Activated B cell treated with CpG ODN at 0.5 μM for 24 hours (primary cell): Measurements from ENCODE around the gene RAP1GAP2. TPM values are rescaled to one million over a fixed set of nuclear protein-coding genes. Genes with fewer than 3 reads are reported as not detected.

Experiments used
- ATAC-seq: fragments of 200-7000 bp; cut with Tn5 transposase; one replicate; pipeline ENCODE4 v1.10.0; 2021; ENCODE audit warnings: low read depth, mild to moderate bottlenecking, moderate library complexity
- CTCF ChIA-PET: fragments of 350-600 bp; sonication (Branson Sonifier 250); formaldehyde crosslinking; loops from one replicate; lab custom pipeline; 2021; ENCODE audit warnings: antibody characterized with exemption; lab: Charles Lee
- POLR2A ChIA-PET: fragments of 350-600 bp; sonication (Branson Sonifier 250); formaldehyde crosslinking; loops from one replicate; lab custom pipeline; 2021; ENCODE audit warnings: antibody characterized with exemption; lab: Charles Lee
- DNase-seq: peaks from one replicate; pipeline ENCODE4 v3.0.0; 2022
- H3K27ac Mint-ChIP-seq: one replicate; pipeline ENCODE4 v1.8.0; 2020; ENCODE audit warnings: mixed read lengths
- H3K27me3 Mint-ChIP-seq: one replicate; pipeline ENCODE4 v1.8.0; 2021; ENCODE audit warnings: mixed read lengths
- H3K36me3 Mint-ChIP-seq: one replicate; pipeline ENCODE4 v1.8.0; 2021; ENCODE audit warnings: low read depth, mixed read lengths
- H3K4me1 Mint-ChIP-seq: one replicate; pipeline ENCODE4 v1.8.0; 2021; ENCODE audit warnings: mixed read lengths
- H3K4me3 Mint-ChIP-seq: one replicate; pipeline ENCODE4 v1.8.0; 2020; ENCODE audit warnings: mild to moderate bottlenecking, mixed read lengths
- H3K9me3 Mint-ChIP-seq: one replicate; pipeline ENCODE4 v1.8.0; 2020; ENCODE audit warnings: mixed read lengths
- intact Hi-C: fragments of 100-400 bp; cut with micrococcal nuclease; formaldehyde crosslinking; loops from one replicate; pipeline ENCODE4 v1.15.1; 2024
- total RNA-seq: library from RNA; stranded (reverse); gene quantifications from 2 replicates; pipeline ENCODE4 v1.2.3, GENCODE V29; 2022
- TF ChIP-seq, protein P1 (sequence below): fragments of 200-600 bp; IDR thresholded peaks from one replicate; pipeline ENCODE4 v1.8.0; 2022; ENCODE audit warnings: antibody characterized with exemption, mild to moderate bottlenecking

The RAP1GAP2 gene
- total RNA-seq, 1 donor from 2014 or later, result 2.6 TPM

DNA sequence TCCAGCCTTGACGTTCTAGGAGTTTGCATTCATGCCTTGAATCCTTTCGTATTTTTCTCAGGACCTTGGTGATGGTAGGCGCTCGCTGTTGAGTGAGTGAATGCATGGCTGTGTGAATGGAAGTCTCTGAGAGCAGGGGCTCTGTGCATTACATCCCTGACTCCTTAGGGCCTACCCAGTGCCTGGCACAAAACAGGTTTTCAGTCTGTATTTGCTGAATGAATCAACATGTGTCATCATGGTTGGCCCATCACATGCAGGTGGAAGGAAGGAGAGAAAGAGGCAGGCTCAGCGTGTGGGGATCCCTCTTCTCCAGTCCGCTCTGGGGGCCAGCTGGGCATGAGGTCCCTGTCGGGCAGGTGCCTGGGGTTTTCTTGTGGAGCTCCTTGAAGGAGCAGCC, 8.7 kb downstream of the RAP1GAP2 start:
- Mint-ChIP-seq H3K4me3 (no peak overlapping the region), H3K9me3 (no peaks in the 10 kb centered on the region), H3K36me3 (peaks cover 34% of the 10 kb centered on the region), H3K27me3 (no peaks in the 10 kb centered on the region), H3K27ac (no peak overlapping the region), H3K4me1 (peaks cover 7% of the 10 kb centered on the region)
- DNase-seq (no peak), ATAC-seq (no peak)
- TF ChIP-seq, protein P1, sequence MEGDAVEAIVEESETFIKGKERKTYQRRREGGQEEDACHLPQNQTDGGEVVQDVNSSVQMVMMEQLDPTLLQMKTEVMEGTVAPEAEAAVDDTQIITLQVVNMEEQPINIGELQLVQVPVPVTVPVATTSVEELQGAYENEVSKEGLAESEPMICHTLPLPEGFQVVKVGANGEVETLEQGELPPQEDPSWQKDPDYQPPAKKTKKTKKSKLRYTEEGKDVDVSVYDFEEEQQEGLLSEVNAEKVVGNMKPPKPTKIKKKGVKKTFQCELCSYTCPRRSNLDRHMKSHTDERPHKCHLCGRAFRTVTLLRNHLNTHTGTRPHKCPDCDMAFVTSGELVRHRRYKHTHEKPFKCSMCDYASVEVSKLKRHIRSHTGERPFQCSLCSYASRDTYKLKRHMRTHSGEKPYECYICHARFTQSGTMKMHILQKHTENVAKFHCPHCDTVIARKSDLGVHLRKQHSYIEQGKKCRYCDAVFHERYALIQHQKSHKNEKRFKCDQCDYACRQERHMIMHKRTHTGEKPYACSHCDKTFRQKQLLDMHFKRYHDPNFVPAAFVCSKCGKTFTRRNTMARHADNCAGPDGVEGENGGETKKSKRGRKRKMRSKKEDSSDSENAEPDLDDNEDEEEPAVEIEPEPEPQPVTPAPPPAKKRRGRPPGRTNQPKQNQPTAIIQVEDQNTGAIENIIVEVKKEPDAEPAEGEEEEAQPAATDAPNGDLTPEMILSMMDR, result no peak
- ChIA-PET CTCF (no interaction called here), POLR2A (no interaction called here)
- intact Hi-C loops, result no loop called here

DNA sequence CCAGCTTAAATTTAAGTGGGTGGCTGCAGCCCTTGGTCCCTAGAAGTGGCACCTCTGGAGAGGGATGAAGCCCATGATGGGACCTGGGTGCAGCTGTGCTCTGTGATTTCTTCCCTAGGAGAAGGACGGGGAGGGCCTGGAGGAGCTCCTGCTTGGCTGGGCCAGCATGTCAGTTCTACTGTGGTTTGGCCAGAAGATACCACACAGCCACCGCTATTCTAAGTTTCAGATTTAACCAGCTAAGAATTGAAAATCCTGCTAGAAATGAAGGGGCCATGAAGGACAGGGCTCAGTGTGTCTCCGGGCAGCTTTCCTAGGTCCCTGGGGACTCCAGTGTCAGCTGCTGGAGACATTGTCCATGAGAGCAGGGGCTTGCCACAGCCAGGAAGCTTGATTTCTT, 9.7 kb downstream of the RAP1GAP2 start:
- Mint-ChIP-seq H3K27ac (no peak overlapping the region), H3K4me1 (peaks cover 6% of the 10 kb centered on the region), H3K27me3 (no peaks in the 10 kb centered on the region), H3K4me3 (no peak overlapping the region), H3K36me3 (peaks cover 29% of the 10 kb centered on the region), H3K9me3 (no peaks in the 10 kb centered on the region)
- TF ChIP-seq, protein P1, result no peak
- POLR2A ChIA-PET, result interaction anchor here (0.5 to 1.1 kb wide), 3 partner anchors 9 to 1037 kb away, joined by 3 to 7 read pairs (median 6); no protein-coding TSS in a partner anchor
- ATAC-seq, result no peak
- no peak for DNase-seq
- intact Hi-C loops, result no loop called here
- CTCF ChIA-PET, result no interaction called here

DNA sequence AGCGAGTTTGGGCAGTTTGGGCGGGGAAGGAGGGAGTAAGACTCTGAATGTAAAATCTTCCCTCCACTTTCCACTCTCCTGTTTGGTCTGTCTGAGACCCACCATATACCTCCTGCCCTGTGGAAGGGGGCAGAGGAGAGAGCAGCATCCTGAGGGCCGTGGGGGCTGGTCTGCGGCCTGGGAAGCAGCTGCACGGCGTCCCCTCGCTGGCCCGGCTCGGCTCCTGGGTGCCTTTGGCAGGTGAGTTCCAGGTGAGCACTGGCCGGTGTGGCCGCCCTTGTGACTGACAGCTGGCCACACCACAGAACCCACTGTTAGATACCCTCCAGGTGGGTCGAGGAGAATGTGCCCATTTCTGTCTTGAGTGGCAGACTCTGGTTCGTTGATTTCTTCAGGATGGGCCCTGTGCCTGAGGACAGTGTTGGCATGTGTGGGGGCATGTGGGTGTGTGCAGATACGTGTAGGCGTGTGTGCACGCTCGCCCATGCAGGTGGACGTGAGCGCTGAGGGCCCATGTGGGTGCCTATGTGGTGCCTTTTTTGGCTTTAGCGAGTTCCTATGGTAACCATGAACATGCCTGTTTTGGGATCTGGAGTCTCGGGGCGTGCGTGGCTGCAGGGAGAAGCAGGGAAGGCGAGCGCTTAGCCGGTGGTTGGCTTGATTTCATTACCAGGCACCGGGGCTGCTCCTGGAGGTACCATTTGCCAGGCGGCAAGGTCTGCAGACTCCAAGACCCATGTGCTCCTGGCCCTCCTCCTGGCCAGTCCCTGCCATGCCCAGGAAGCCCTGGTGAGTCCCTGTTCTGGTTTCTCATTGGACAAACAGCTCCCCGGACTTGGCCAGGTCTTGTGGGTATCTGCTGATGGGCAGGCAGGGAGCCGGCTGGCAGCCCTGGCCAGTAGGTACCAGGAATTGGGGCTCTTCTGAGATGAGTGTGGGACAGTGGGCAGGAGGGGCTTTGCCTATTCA, 12.4 kb downstream of the RAP1GAP2 start:
- intact Hi-C loops, result no loop called here
- Mint-ChIP-seq H3K36me3 (peaks cover 10% of the 10 kb centered on the region), H3K27me3 (no peaks in the 10 kb centered on the region), H3K4me3 (no peak overlapping the region), H3K9me3 (no peaks in the 10 kb centered on the region), H3K4me1 (peaks cover 16% of the 10 kb centered on the region), H3K27ac (no peak overlapping the region)
- DNase-seq, result no peak
- ChIA-PET POLR2A (no interaction called here), CTCF (interaction anchor here (1.5 kb wide), 1 partner anchor 22 kb away, joined by 4 read pairs; no protein-coding TSS in a partner anchor)
- no peak for ATAC-seq
- TF ChIP-seq, protein P1, result no peak

DNA sequence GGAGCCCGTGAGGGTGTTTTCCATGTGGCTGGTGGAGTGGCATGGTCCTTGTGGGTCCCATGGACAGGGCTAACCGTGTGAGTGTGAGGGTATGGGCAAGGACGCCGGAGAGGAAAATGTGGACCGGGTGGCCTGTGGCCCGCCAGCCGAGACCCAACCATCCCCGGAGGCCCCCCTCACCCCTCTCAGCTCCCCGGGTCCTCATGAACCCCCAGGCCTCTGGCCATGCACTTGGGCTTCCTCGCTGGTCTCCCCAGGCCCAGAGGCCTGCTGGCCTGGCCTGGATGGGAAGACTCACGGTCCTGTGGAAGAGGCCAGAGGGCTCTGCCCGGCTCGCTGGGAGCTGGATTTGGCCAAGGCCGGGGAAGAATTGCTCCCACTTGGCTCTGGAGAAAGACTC, 13.1 kb downstream of the RAP1GAP2 start:
- no peak for DNase-seq
- Mint-ChIP-seq H3K27me3 (no peaks in the 10 kb centered on the region), H3K27ac (no peak overlapping the region), H3K36me3 (peaks cover 7% of the 10 kb centered on the region), H3K9me3 (no peaks in the 10 kb centered on the region), H3K4me3 (no peak overlapping the region), H3K4me1 (peaks cover 22% of the 10 kb centered on the region)
- CTCF ChIA-PET, result interaction anchor here (1.5 kb wide), 1 partner anchor 23 kb away, joined by 4 read pairs; no protein-coding TSS in a partner anchor
- intact Hi-C loops, result no loop called here
- POLR2A ChIA-PET, result no interaction called here
- ATAC-seq, result no peak
- TF ChIP-seq, protein P1, result no peak

DNA sequence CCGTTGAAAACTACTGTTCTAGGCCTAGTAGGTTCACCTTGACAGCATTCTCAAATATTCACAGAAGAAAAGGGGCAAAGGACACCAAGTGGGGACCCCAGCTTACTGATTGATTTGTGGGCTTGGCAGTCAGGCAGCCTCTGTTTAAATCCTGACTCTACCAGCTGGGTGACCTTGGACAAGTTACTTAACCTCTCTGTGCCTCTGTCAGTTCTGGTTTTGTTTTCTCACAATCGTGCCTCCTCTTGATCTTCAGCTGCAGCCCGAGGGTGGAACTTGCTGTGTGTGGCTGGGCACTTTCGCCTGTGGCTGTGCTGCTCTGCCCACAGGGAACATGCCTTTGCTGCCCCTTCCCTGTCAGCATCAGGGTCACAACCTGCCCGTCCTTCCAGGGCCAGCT, 17.8 kb downstream of the RAP1GAP2 start:
- Mint-ChIP-seq H3K27me3 (no peaks in the 10 kb centered on the region), H3K4me1 (peaks cover 42% of the 10 kb centered on the region), H3K27ac (peak overlapping the region; percentile 73), H3K36me3 (peaks cover 2% of the 10 kb centered on the region), H3K4me3 (peak overlapping the region; percentile 64), H3K9me3 (no peaks in the 10 kb centered on the region)
- TF ChIP-seq, protein P1, result no peak
- DNase-seq (no peak), ATAC-seq (peak; percentile 6)
- ChIA-PET POLR2A (interaction anchor here (0.5 to 2.5 kb wide), 17 partner anchors 8 to 1329 kb away, joined by 3 to 51 read pairs (median 7); partner anchors contain the start of genes CYB5D2, RAP1GAP2 and ZZEF1), CTCF (interaction anchor here (1.1 to 2.5 kb wide), 10 partner anchors 11 to 199 kb away, joined by 3 to 21 read pairs (median 8); partner anchors contain the start of gene RAP1GAP2)
- intact Hi-C loops, result loop anchor here (1.0 kb wide), 3 partner anchors 11 to 23 kb away; partner anchors contain the start of gene RAP1GAP2
